Neural crest cell (in vitro differentiated cells): ENCODE measurements around the gene DENND1A. TPM values are rescaled to one million over a fixed set of nuclear protein-coding genes. Genes with fewer than 3 reads are reported as not detected.
"Not testable (repeated sequence)": the region's sequence is repeated elsewhere in the genome, so short reads cannot be mapped to it uniquely, and the experiment has no call there.

Experiments
- DNase-seq: peaks from one replicate; pipeline ENCODE4 v3.0.0; 2021; ENCODE audit warnings: low read depth, mixed read lengths, low spot score
- H3K27ac Mint-ChIP-seq: one replicate; pipeline ENCODE4 v1.8.0; 2021; ENCODE audit warnings: mild to moderate bottlenecking, mixed read lengths; ENCODE audit not compliant: unreplicated experiment
- H3K27me3 Mint-ChIP-seq: 2 replicates; pipeline ENCODE4 v1.8.0; 2021; ENCODE audit warnings: low read depth, mild to moderate bottlenecking, mixed read lengths
- H3K36me3 Mint-ChIP-seq: 2 replicates; pipeline ENCODE4 v1.8.0; 2021; ENCODE audit warnings: low read depth, mild to moderate bottlenecking, mixed read lengths
- H3K4me1 Mint-ChIP-seq: 2 replicates; pipeline ENCODE4 v1.8.0; 2021; ENCODE audit warnings: mixed read lengths
- H3K4me3 Mint-ChIP-seq: one replicate; pipeline ENCODE4 v1.8.0; 2021; ENCODE audit warnings: mild to moderate bottlenecking, mixed read lengths
- H3K9me3 Mint-ChIP-seq: 2 replicates; pipeline ENCODE4 v1.8.0; 2021; ENCODE audit warnings: mixed read lengths
- CTCF ChIP-seq: fragments of 200-600 bp; sonication (generic); conservative IDR thresholded peaks from 2 replicates; pipeline ENCODE4 v1.5.0; 2021; ENCODE audit warnings: antibody characterized with exemption, mild to moderate bottlenecking
- total RNA-seq: library from RNA; stranded (reverse); gene quantifications from 2 replicates; pipeline ENCODE4 v1.2.1, GENCODE V29; 2021

The DENND1A gene
- total RNA-seq, 1 donor from 2014 or later: 17.8 TPM

- Mint-ChIP-seq H3K4me1 (no peaks in the 10 kb centered on the region), H3K9me3 (no peaks in the 10 kb centered on the region), H3K36me3 (no peaks in the 10 kb centered on the region), H3K4me3 (no peak overlapping the region), H3K27ac (no peak overlapping the region), H3K27me3 (peaks cover 11% of the 10 kb centered on the region)
- no peak for DNase-seq
- TF ChIP-seq CTCF: no peak
Measured at GRCh38 chr9:123893831-123894460, 36.0 kb downstream of the DENND1A start.

GRCh38 chr9:123893115-123893514 lies 36.8 kb downstream of the DENND1A start:
- Mint-ChIP-seq H3K27ac (no peak overlapping the region), H3K9me3 (peaks cover 2% of the 10 kb centered on the region), H3K36me3 (peaks cover 2% of the 10 kb centered on the region), H3K27me3 (peaks cover 11% of the 10 kb centered on the region), H3K4me3 (no peak overlapping the region), H3K4me1 (no peaks in the 10 kb centered on the region)
- no peak for DNase-seq
- TF ChIP-seq CTCF: no peak

GRCh38 chr9:123887837-123888236 lies 42.1 kb downstream of the DENND1A start:
- Mint-ChIP-seq H3K36me3 (peaks cover 10% of the 10 kb centered on the region), H3K9me3 (peaks cover 7% of the 10 kb centered on the region), H3K4me3 (no peak overlapping the region), H3K27ac (no peak overlapping the region), H3K27me3 (peaks cover 4% of the 10 kb centered on the region), H3K4me1 (no peaks in the 10 kb centered on the region)
- no peak for TF ChIP-seq CTCF
- DNase-seq: no peak

GRCh38 chr9:123885834-123886233 lies 44.1 kb downstream of the DENND1A start:
- not testable (repeated sequence) for DNase-seq, H3K4me3 Mint-ChIP-seq, H3K4me1 Mint-ChIP-seq, H3K9me3 Mint-ChIP-seq, H3K27ac Mint-ChIP-seq
- Mint-ChIP-seq H3K27me3 (peaks cover 16% of the 10 kb centered on the region), H3K36me3 (peaks cover 10% of the 10 kb centered on the region)

GRCh38 chr9:123883634-123884033 lies 46.3 kb downstream of the DENND1A start:
- no peak for TF ChIP-seq CTCF
- H3K27me3 Mint-ChIP-seq: peaks cover 22% of the 10 kb centered on the region
- DNase-seq: no peak
- H3K27ac Mint-ChIP-seq: no peak overlapping the region
- H3K4me1 Mint-ChIP-seq: no peaks in the 10 kb centered on the region
- H3K9me3 Mint-ChIP-seq: peaks cover 7% of the 10 kb centered on the region
- no peak overlapping the region for H3K4me3 Mint-ChIP-seq
- H3K36me3 Mint-ChIP-seq: peaks cover 13% of the 10 kb centered on the region

GRCh38 chr9:123881604-123882003 lies 48.3 kb downstream of the DENND1A start:
- Mint-ChIP-seq H3K4me3 (no peak overlapping the region), H3K27me3 (peaks cover 22% of the 10 kb centered on the region), H3K9me3 (no peaks in the 10 kb centered on the region), H3K4me1 (no peaks in the 10 kb centered on the region), H3K36me3 (peaks cover 2% of the 10 kb centered on the region), H3K27ac (no peak overlapping the region)
- no peak for TF ChIP-seq CTCF
- DNase-seq: no peak
